NCI-H345 treated with DMSO at 0.1 percent for 48 hours (cell line): Measurements from ENCODE around the gene SV2B.
A peak's percentile ranks its signal among the peaks of the same experiment; 100 is the strongest.

Experiments
- DNase-seq: peaks from one replicate; lab custom pipeline; 2025; ENCODE audit not compliant: unreplicated experiment; lab: John Stamatoyannopoulos, UW

SV2B gene

DNA sequence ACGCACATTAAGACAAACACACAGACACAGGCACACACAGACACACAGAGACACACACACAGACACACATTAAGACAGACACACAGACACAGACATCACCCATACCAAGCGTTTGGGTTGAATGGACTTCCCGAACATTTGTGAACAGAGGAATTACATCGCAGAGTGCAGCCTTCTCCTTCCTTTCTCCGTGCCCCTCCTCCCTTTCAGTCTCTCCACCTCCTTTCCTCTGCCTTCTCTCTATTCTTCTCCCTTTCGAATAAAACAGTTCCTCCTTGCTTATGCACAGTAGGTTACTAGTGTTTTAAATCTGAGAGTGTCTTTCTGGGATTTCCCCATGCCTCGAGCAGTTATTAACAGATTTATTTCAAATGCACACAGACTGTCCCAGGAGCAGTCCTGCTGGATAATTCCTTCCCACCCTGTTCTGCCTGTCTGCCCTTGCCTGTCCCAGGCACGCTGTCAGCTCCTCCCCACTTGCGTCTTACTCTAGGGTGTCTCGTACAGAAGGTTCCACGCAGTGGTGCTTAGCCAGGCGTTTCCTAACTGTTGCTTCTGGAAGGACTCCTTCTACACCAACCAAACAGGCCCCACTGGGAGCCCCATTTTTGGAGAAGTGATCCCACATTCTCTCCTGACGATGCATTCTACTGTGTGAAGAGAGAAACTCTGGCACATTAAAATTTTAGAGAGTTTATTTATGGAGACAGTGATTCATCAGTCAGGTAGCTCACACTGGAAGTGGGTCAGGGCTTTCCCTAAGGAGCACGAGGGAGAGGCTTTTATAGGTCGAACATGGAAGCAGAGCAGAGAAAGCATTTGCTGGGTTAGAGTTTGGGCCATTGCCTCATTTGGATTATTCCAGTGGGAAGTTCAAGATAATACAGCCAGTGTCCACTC is 163.8 kb downstream of the SV2B start:
- DNase-seq, result no peak

DNA sequence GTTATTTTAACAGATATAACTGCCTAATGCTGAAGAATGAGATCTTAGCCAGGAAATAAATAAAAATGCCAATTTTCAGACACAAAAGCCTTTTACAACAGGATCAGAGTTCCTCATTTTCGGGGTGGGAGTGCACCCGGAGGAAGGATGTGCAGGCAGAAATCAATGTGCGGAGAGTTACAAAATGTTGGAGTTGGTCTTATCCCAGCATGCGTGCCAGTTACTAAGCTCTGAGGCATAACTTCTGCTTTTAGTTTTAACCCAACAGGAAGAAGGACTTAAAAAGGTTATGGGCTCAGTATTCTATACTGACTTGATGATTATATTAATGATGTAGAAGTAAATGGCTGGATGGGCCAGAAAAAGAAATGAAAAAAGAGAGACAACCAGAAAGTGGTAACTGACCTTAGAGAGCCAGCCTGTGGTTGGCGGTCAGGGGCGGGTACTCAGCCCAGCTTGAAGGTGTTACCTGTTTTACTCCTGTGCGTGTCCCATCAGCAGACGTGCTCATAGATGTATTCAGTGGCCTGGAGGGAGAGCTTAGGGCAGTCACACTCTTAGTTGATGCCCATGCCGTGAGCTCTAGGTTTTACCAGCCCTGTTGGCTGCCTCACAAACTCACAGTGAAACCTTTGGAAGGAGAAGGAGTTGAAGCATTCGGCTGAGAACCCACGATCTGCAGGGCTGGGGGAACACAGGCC is 164.7 kb downstream of the SV2B start:
- DNase-seq, result no peak

DNA sequence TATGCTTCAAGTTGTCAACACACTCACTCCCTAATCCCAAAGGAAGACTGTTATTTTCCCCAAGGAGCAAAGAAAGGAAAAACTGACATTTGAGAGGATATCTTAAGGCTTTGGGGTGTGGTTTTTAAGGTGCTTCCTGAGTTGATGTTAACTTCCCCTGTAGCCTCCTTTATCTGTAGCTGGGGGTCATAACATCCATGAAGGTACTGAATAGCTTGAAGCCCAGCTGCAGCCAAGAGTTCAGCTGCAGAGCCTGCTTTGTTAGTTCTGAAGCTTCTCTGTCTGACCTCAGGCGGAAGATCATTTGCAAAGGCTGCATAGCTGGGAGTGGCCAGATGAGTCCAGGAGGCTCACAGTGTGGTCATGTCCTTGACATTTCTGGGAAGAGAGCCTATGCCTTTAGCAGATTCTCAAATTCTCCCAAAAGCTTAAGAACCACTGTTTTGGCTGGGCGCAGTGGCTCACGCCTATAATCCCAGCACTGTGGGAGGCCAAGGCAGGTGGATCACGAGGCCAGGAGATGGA is 165.4 kb downstream of the SV2B start:
- DNase-seq, result no peak

DNA sequence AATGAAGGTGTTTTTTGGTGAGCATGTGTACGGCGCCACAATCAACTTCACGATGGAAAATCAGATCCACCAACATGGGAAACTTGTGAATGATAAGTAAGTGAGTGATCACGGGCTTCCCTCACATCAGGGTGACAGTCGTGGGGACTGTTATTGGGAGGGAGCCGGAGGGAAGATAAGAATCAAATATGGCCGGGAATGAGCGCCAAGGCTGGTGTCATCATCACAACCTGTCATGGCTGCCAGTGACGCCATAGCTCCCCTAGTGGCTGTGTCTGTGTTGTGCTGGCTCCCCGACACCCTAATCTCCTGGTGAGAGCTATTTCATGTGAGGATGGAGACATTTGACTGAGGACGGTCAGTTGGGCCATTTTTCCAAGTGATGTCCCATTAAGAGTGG is 168.5 kb downstream of the SV2B start:
- DNase-seq, result no peak

DNA sequence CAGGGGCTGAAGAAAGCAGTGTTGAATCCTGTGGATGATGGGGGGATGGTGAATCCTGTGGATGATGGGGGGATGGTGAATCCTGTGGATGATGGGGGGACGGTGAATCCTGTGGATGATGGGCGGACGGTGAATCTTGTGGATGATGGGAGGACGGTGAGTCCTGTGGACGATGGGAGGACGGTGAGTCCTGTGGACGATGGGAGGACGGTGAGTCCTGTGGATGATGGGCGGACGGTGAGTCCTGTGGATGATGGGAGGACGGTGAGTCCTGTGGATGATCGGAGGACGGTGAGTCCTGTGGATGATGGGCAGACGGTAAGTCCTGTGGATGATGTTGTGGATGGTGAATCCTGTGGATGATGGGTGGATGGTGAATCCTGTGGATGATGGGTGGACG is 170.7 kb downstream of the SV2B start:
- no peak for DNase-seq

DNA sequence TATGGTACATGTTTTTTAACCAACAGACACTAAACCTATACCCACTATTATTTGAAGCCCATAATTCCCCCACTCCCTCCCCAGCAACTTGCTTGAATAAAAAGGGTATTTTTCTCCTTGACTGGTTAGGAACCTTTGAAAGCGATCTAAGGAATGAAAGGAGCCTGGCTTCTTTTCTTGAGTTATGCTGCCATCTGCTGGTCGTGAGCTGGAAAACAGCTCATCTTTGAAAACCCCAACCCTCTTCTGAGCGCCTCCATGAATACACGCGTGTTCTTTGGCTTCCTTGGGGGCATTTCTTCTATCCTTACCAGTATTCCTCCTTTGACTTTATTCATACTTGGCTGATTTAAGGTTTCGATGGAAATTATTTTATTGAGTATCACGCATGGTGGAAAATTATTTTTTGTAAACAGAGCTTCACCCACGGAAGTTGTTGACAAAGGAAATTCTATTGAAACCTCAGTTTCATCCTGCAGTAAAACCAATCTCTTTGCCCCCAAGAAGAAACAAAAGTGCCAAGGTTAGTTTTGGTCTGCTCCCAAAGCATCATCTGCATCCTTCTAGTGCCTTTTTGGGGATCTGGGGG is 171.6 kb downstream of the SV2B start:
- peak; percentile 35 for DNase-seq

DNA sequence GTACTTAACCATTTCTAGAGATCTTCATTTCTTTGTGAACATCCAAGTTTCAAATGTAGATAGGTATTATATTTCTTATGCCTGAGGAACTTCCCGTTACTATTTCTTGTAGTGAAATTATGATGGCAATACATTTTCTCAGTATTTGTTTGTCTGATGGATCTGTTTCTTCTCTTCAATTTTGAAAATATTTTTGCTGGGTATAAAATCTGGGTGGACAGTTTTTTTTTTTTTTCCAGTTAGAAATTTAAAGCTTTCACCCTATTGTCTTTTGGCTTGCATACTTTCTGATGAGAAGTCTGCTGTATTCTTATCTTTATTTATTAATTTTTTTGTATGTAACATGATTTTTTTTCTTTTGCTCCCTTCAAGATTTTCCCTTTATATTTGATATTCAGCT is 175.8 kb downstream of the SV2B start:
- no peak for DNase-seq

DNA sequence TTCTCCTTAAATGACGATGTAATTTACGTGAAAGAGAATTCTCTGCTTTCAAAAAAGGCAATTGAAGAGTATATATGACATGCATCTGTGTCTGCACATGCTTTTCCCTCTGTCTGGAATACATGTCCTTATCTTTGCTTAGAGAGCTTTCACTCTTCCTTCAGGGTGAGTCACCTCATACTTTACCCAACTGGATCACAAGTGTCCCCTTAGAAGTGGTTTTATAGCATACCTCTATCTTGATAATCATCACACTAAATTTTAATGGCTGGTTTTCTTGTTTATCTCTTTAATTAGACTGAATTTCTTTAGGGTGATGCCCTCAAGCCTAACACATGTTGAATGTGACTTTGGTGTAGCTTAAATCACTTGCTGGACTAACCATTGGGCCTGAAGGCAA is 178.9 kb downstream of the SV2B start:
- no peak for DNase-seq

DNA sequence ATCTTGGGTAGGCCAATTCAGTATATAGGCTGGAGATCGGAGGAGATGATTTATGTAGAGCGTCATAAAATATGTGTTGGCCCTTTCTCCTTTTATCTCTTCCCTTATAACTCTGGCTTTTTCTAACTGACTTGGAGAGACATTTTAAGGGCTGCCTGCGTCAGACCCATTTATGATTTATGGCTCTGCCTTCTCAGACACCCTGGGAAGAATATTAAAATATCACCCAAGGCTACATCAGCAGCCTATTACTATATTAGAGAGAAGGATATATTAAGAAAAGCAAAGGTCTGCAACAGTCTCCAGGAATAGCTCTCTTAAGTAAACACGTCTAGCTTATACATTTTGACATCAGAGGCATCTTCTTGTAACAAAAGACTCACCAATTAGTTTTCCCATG is 179.4 kb downstream of the SV2B start:
- no peak for DNase-seq

DNA sequence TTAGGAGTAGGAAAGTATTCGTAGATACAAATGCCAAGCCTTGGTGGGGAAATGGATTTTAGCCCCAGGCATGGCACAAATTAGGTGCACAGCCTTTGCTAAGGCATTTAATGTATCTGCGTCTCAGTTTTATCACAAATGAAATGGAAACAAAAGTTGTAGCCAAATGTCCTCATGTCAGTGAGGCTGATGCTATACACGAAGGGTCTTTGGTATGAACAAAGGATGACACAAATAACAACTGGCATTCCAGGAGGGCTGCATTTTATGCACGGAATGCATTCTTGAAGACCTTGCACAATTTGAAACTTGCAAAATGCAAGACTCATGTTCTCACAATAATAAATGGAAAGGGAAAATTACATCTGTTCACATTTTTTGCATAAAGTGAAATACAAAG is 181.9 kb downstream of the SV2B start:
- DNase-seq, result no peak

DNA sequence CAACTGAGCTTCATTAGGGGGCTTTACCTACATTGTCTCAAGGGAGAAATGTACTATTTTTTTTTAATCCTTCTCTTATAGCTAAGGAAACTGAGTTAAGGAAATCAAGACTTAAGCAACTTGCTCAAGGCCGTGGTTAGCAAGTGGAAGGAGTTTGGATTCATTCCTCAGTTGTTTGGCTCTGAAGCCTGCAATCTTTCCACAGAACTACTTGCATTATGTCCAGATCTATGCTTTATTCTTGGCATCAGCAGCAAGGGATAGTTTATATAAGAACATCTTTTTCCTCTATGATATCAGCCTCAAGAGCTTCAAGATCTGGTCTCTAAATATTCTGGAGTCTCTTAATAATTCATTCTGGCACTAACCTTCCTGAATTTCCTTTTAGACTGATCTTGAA is 182.4 kb downstream of the SV2B start:
- no peak for DNase-seq

DNA sequence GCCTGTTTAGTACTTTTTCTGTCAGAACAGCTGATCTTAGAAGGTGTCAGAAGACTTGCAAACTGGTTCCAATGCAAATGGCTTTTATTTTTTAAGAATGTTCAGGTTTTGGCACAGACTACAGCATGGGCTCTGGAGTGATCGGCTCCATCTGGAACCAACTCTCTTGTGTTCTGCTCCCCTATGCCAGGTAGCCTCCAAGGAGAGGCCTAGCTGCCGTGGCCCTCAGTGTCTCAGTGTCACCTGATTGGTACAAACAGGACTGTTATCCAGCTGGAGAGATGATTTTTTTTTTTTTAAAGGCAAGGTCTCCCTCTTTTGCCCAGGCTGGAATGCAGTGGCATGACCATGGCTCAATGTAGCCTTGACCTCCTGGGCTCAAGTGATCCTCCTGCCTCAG is 183.1 kb downstream of the SV2B start:
- DNase-seq, result no peak

DNA sequence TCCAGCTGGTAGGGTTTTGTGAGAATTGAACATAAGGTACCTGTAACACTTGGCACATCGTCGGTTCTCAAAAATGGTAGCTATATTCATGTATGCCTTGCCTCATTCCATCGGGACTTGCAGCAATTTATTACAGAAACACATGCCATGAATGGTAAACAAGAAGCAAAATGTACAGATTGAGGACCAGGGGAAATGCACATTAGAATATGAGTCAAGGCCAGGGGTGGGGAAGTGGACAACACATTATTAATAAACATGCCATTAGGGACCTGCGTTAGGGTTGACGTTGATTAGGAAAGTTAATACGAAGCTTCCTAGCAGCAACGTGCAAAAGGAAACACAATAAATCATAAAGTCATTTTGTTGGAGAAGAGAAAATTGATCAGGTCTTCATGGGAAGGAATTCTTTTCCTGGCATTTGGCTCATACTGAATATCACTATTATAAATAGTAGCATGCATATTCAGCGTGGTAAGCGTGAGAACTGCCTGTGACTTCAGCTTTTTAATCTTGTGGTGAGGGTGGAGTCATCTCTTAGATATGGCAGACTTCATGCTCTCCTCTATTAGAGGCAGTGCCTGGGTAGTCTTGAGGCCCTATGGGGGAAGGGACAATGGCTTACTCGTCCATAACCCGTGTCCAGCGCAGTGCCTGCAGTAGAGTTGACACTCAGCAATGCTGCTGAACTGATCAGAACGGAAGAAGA is 184.9 kb downstream of the SV2B start:
- no peak for DNase-seq

DNA sequence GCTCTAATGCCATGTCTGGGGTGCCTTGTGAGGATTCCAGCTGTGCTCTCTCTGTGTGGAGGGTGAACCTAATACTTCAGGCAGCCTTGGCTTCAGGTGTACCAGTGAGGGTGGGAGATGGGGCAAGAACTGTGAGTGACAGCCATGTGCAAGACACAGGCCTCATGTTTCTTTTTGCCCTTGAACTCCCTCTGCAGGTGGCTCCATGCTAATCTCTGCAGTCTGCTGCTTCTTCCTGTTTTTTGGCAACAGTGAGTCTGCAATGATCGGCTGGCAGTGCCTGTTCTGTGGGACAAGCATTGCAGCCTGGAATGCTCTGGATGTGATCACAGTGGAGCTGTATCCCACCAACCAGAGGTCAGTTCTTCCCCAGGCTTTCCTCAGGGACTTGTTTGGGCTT is 189.3 kb downstream of the SV2B start:
- no peak for DNase-seq

DNA sequence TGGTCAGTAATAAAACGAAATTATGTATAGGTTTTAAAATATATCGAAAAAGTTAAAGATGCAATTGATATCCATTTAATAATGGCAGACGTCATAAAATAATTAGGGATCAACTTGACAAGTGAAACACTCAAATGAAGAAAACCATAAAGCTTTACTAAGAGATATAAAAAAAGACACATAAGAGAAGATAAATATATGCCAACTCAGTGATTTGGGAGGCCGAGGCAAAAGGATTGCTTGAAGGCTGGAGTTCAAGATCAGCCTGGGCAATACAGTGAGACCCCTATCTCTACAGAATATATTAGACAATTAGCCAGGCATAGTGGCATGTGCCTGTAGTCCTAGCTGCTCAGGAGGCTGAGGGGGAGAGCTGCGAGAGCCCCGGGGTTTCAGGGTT is 190.5 kb downstream of the SV2B start:
- no peak for DNase-seq

DNA sequence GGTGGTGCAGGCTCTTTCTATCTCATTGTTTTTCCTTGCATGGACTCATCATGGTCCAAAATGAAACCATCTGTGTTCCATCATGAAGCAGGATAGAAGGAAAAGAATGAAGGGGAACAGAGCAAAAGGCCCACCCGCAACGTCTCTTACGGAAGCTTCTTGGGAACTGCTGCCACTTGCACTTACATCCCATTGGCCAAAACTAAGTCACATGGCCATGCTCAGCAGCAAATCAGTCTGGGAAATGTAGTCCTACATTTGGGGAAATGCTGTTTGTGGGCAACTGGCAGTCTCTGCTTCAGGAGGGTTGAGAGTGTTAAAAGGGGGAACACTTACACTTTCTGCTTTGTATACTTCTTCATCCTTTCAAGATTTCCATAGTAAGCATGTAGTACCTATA is 191.6 kb downstream of the SV2B start:
- DNase-seq, result no peak

DNA sequence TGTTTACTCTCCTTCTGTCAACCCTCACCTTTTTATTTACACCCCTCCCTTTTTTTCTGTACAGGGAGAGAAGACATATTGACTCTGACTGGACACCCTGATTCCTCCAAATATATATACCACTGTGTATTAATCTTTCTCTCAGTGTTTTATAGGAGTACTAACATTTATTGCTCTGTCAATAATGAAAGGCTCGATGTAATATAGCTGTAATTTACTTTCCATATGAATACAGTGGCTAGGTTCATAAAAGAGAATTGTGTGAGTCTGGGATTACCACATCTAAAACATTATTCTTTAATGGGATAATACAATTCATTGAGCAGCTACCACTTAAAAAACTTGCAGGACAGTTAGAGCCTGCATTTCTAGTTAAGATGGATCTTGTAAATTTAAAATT is 194.3 kb downstream of the SV2B start:
- no peak for DNase-seq

DNA sequence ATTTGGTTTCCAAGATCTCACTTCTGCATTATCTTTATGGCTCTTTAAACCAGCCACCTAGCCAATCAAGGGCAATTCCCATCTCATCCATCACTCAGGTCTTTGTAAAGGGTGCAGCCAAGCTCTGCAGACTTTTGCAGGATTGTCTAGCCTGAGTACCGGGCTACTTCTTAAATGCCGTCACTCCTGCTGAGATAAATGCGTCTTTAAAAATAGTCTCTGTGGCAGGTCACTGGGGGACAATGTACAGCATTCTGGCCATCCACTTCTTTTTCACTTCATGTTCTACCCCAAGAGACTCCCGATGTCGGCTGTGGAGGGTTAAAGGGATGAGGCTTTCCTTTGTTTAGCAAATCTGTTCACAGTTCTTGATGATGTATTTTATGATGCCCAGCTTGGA is 194.7 kb downstream of the SV2B start:
- DNase-seq, result no peak

DNA sequence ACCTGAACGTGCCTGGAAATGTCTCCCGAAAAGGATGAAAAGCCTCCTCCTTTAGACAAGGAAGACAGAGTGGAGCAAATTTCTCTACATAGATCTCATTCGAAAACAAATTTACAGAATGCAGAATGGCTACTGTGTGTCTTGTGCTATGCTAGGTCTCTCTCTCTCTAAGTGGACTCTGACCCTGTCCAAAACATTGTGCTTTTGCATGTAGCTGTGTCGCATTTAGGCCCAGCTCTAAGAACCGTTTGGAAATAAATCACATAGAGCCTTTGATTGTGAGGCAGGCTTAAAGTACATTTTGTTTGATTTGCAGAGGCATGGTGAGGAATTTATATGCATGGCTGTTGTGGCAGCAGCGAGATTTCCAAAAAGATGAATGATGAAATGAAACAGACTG is 198.0 kb downstream of the SV2B start:
- no peak for DNase-seq

DNA sequence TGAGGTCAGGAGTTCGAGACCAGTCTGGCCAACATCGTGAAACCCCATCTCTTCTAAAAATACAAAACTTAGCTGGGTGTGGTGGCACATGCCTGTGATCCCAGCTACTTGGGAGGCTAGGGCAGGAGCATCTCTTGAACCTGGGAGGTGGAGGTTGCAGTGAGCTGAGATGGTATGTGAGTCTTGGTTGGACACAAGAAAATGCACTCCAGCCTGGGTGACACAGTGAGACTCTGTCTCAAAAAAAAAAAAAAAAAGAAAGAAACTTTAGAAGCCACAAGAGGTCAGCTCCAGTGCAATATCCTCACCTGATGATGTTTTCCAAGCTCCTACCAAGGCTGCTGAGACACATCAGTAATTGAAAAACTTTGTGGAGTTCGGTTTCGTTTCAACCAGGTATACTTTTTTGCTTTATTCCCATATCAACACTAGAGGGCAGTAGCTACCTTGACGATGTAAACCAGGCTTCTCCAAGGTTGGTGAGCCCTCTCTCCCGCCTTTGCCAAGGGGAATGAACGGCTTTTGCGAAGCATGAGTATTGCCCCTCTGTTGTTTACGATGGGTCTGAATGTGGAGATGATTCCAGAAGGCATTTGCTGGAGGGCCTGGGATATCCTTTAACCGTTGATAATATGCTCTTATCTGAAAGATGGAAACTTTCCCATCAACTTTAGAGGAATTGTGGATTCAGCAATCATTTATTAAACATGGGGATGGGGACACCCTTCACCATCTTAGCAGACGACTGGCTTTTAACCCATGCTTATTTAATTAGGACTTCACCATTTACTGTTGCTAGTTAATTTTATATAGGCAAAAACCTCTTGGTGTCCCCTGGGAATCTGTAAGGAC is 202.8 kb downstream of the SV2B start:
- peak; percentile 69 for DNase-seq
